Endothelial cell of umbilical vein (primary cell): Measurements from ENCODE around the gene LSM7. TPM values are rescaled to one million over a fixed set of nuclear protein-coding genes. Genes with fewer than 3 reads are reported as not detected.

Experiments used
- BruUV-seq: library from RNA; stranded (reverse); fragments of 400-500 nt; replicated peaks from 2 replicates; lab custom pipeline; 2021; lab: Mats Ljungman, UMichigan
- CTCF ChIA-PET: fragments of 300-600, 350-600 bp; sonication (Branson Sonifier 250); formaldehyde crosslinking; loops from one replicate; lab custom pipeline; 2021; ENCODE audit warnings: antibody characterized with exemption, inconsistent platforms; lab: Charles Lee
- POLR2A ChIA-PET: fragments of 300-600, 350-600 bp; sonication (Branson Sonifier 250); formaldehyde crosslinking; loops from one replicate; lab custom pipeline; 2021; ENCODE audit warnings: antibody characterized with exemption, inconsistent platforms; lab: Charles Lee
- DNase-seq: peaks from one replicate; pipeline ENCODE4 v3.0.0-alpha.2; 2011; ENCODE audit warnings: low read depth, low spot score
- FAIRE-seq: peaks from 2 replicates; lab custom pipeline; 2011; peaks lifted over from hg19 to GRCh38; lab: Jason Lieb, UNC
- H2AFZ ChIP-seq: 2 replicates; pipeline ENCODE4 v1.6.0; 2012; ENCODE audit warnings: low read depth, low read length, control low read depth, inconsistent platforms
- H3K27ac ChIP-seq: 2 replicates; pipeline ENCODE4 v1.5.1; 2011; ENCODE audit warnings: low read depth, mild to moderate bottlenecking, control low read depth, low read length, moderate library complexity; ENCODE audit not compliant: insufficient read depth
- H3K27me3 ChIP-seq, 2 experiments: 2 replicates each; pipeline versions ENCODE4 v1.6.0 to v1.6.1; 2011; ENCODE audit warnings: low read length in 2 of 2, mixed read lengths in 1 of 2; ENCODE audit not compliant: control insufficient read depth in 2 of 2, insufficient read depth in 2 of 2
- H3K36me3 ChIP-seq, 2 experiments: 2 replicates in 1 of 2; 3 replicates in 1 of 2; pipeline ENCODE4 v1.5.1; 2011; ENCODE audit warnings: low read length in 2 of 2, mild to moderate bottlenecking in 1 of 2, moderate library complexity in 1 of 2; ENCODE audit not compliant: control insufficient read depth in 2 of 2, insufficient read depth in 2 of 2; ENCODE audit errors: extremely low read depth in 1 of 2
- H3K4me1 ChIP-seq: 3 replicates; pipeline ENCODE4 v1.5.1; 2011; ENCODE audit warnings: mild to moderate bottlenecking, low read length; ENCODE audit not compliant: control insufficient read depth, insufficient read depth; ENCODE audit errors: extremely low read depth
- H3K4me2 ChIP-seq: 2 replicates; pipeline ENCODE4 v1.6.1; 2011; ENCODE audit warnings: low read length, control low read depth, mixed read lengths; ENCODE audit not compliant: insufficient read depth
- H3K4me3 ChIP-seq, 3 experiments: fragments of 200-600 bp in 1 of 3; sonication (generic), shearing (Covaris generic) in 1 of 3; replicated peaks in 1 of 3; 2 replicates each; pipeline ENCODE4 v1.5.1; 2011 to 2016; ENCODE audit warnings: control low read depth in 3 of 3, low read length in 3 of 3, mild to moderate bottlenecking in 2 of 3, inconsistent platforms in 1 of 3, low read depth in 1 of 3, moderate library complexity in 1 of 3; ENCODE audit not compliant: insufficient read depth in 1 of 3
- H3K79me2 ChIP-seq: 2 replicates; pipeline ENCODE4 v1.6.0; 2012; ENCODE audit warnings: low read length, inconsistent platforms; ENCODE audit not compliant: control insufficient read depth, insufficient read depth
- H3K9ac ChIP-seq: replicated peaks from 2 replicates; pipeline ENCODE3; 2011; ENCODE audit warnings: low read length, control low read depth; ENCODE audit not compliant: insufficient read depth; ENCODE audit errors: extremely low read depth
- H3K9me1 ChIP-seq: replicated peaks from 3 replicates; pipeline ENCODE4 v1.6.0; 2011; ENCODE audit warnings: mild to moderate bottlenecking, low read length; ENCODE audit not compliant: control insufficient read depth, insufficient read depth; ENCODE audit errors: extremely low read depth
- H3K9me3 ChIP-seq: replicated peaks from 2 replicates; pipeline ENCODE4 v1.5.1; 2012; ENCODE audit warnings: low read length, inconsistent platforms; ENCODE audit not compliant: control insufficient read depth, insufficient read depth
- H4K20me1 ChIP-seq: replicated peaks from 2 replicates; pipeline ENCODE3; 2011; ENCODE audit warnings: mild to moderate bottlenecking, low read length; ENCODE audit not compliant: control insufficient read depth, insufficient read depth; ENCODE audit errors: extremely low read depth
- CTCF ChIP-seq, 2 donors: IDR thresholded peaks; 1 replicate in 1 of 2; 2 replicates in 1 of 2; pipeline ENCODE4 v1.5.1; 2011; ENCODE audit warnings: low read length in 2 of 2, mild to moderate bottlenecking in 2 of 2, moderate library complexity in 2 of 2, control low read depth in 1 of 2, inconsistent platforms in 1 of 2, low read depth in 1 of 2; ENCODE audit not compliant: insufficient read depth in 1 of 2; ENCODE audit errors: extremely low read depth in 1 of 2
- EZH2 ChIP-seq: IDR thresholded peaks from 2 replicates; pipeline ENCODE4 v1.6.1; 2012; ENCODE audit warnings: borderline replicate concordance, low read depth, mild to moderate bottlenecking, moderate library complexity, low read length, inconsistent platforms; ENCODE audit not compliant: severe bottlenecking
- FOS ChIP-seq: IDR thresholded peaks from 2 replicates; pipeline ENCODE4 v1.6.1; 2011; ENCODE audit warnings: mild to moderate bottlenecking, low read length, moderate library complexity, borderline replicate concordance; ENCODE audit not compliant: insufficient read depth
- GATA2 ChIP-seq: IDR thresholded peaks from 2 replicates; pipeline ENCODE4 v1.7.0; 2011; ENCODE audit warnings: low read depth, mild to moderate bottlenecking, moderate library complexity, mixed read lengths, low read length; ENCODE audit not compliant: insufficient read length, insufficient read depth
- JUN ChIP-seq: IDR thresholded peaks from 2 replicates; pipeline ENCODE4 v1.6.1; 2011; ENCODE audit warnings: borderline replicate concordance, low read depth; ENCODE audit not compliant: insufficient read length, insufficient read depth
- MAX ChIP-seq: IDR thresholded peaks from 2 replicates; pipeline ENCODE4 v1.6.1; 2011; ENCODE audit not compliant: insufficient read depth, insufficient read length
- MYC ChIP-seq: IDR thresholded peaks from one replicate; pipeline ENCODE4 v1.6.1; 2011; ENCODE audit warnings: mild to moderate bottlenecking, low read depth, low read length
- POLR2A ChIP-seq: IDR thresholded peaks from 2 replicates; pipeline ENCODE4 v1.6.1; 2012; ENCODE audit warnings: low read depth, mild to moderate bottlenecking, control low read depth, low read length
- POLR2AphosphoS5 ChIP-seq: IDR thresholded peaks from 2 replicates; pipeline ENCODE4 v1.6.1; 2012; ENCODE audit warnings: low read depth, mild to moderate bottlenecking, control low read depth, low read length, moderate library complexity; ENCODE audit not compliant: insufficient read depth
- dilution Hi-C: fragments of 300-500 bp; cut with MboI; formaldehyde crosslinking; loops from one replicate; pipeline ENCODE4 v1.15.0; 2019; ENCODE audit warnings: low sequenced_read_pairs; ENCODE audit not compliant: extremely low pct_ligation_motif_present
- intact Hi-C: fragments of 100-400 bp; cut with micrococcal nuclease; formaldehyde crosslinking; loops from one replicate; pipeline ENCODE4 v1.10.0; 2022
- polyA plus RNA-seq, 4 experiments: library from polyadenylated mRNA; depleted of rRNA in 3 of 4; stranded (reverse) in 3 of 4; unstranded in 1 of 4; fragments of >200 nt; gene quantifications; 2 replicates each; pipeline versions ENCODE4 v1.2.1 to v1.2.3, GENCODE V29; 2011 to 2012; ENCODE audit warnings: missing spikeins in 1 of 4
- total RNA-seq: library from RNA; stranded (reverse); gene quantifications from 2 replicates; pipeline ENCODE4 v1.2.3, GENCODE V29; 2021

LSM7 gene
- total and polyA plus RNA-seq, 2 donors (not counting 3 experiments of a cell fraction or from before 2014, with no cell fraction given), result 124 to 673 TPM

- CTCF ChIA-PET, result no interaction called here
- no peaks in the 10 kb centered on the region for H4K20me1 ChIP-seq
- peaks cover 2% of the 10 kb centered on the region for H3K9me3 ChIP-seq
- TF ChIP-seq FOS (no peak), POLR2AphosphoS5 (no peak), MYC (no peak), GATA2 (no peak), JUN (no peak), MAX (no peak), POLR2A (no peak)
- intact Hi-C loops, result loop anchor here (10.0 kb wide), 1 partner anchor 385 kb away; no protein-coding TSS in a partner anchor
- peaks cover 0 to 5% of the 10 kb centered on the region in 2 experiments for H3K27me3 ChIP-seq
- no peak overlapping the region for H3K9ac ChIP-seq
- H3K9me1 ChIP-seq, result no peaks in the 10 kb centered on the region
- POLR2A ChIA-PET, result no interaction called here
- H3K4me3 ChIP-seq, result no peak overlapping the region
- no TSS peak for BruUV-seq
- no peak overlapping the region for H2AFZ ChIP-seq
- FAIRE-seq (no peak), DNase-seq (no peak)
- no peaks in the 10 kb centered on the region for H3K4me1 ChIP-seq
- peaks cover 0 to 10% of the 10 kb centered on the region in 2 experiments for H3K36me3 ChIP-seq
- H3K27ac ChIP-seq, result no peak overlapping the region
- dilution Hi-C loops, result no loop called here
- peaks cover under 1% of the 10 kb centered on the region for H3K79me2 ChIP-seq
- no peak overlapping the region for H3K4me2 ChIP-seq
Measured at GRCh38 chr19:2319551-2319950, 8.8 kb downstream of the LSM7 start.

- FAIRE-seq (no peak), DNase-seq (no peak)
- Histone ChIP-seq H4K20me1 (no peaks in the 10 kb centered on the region), H3K4me3 (no peak overlapping the region), H3K9me1 (no peaks in the 10 kb centered on the region), H3K27ac (no peak overlapping the region), H2AFZ (no peak overlapping the region), H3K36me3 (peaks cover 0 to 6% of the 10 kb centered on the region in 2 experiments), H3K9ac (no peak overlapping the region), H3K4me2 (no peak overlapping the region), H3K27me3 (peaks cover 0 to 5% of the 10 kb centered on the region in 2 experiments), H3K79me2 (no peaks in the 10 kb centered on the region), H3K9me3 (peaks cover 2% of the 10 kb centered on the region), H3K4me1 (no peaks in the 10 kb centered on the region)
- CTCF ChIA-PET, result interaction anchor here (0.7 kb wide), 1 partner anchor 24 kb away, joined by 3 read pairs; no protein-coding TSS in a partner anchor
- dilution Hi-C loops (no loop called here), intact Hi-C loops (loop anchor here (10.0 kb wide), 1 partner anchor 384 kb away; no protein-coding TSS in a partner anchor)
- POLR2A ChIA-PET, result interaction anchor here (0.6 kb wide), 1 partner anchor 315 kb away, joined by 5 read pairs; no protein-coding TSS in a partner anchor
- TF ChIP-seq FOS, result no peak
- TF ChIP-seq POLR2A, result no peak
- TF ChIP-seq JUN, result no peak
- no peak for TF ChIP-seq EZH2
- TF ChIP-seq MYC, result no peak
- TF ChIP-seq MAX, result no peak
- TF ChIP-seq CTCF (IDR thresholded peaks at IDR 0.05; ENCODE audit: extremely low read depth in 1 of 2, insufficient read depth in 1 of 2, low read depth in 1 of 2, low read length in 2 of 2), result no peak
- no peak for TF ChIP-seq GATA2
- TF ChIP-seq POLR2AphosphoS5, result no peak
- no TSS peak for BruUV-seq
Measured at GRCh38 chr19:2318923-2319322, 9.5 kb downstream of the LSM7 start.
